ENCODE data around the gene SEC14L1. TPM values are rescaled to one million over a fixed set of nuclear protein-coding genes. Genes with fewer than 3 reads are reported as not detected.

SEC14L1 gene
- total and polyA plus RNA-seq, 2 experiments from 2014 or later: 52.9 to 71.4 TPM

- Histone ChIP-seq H3K4me2 (peak overlapping the region; percentile 71), H3K9me3 (ENCODE audit: low read depth) (no peaks in the 10 kb centered on the region), H2AFZ (no peak overlapping the region), H3K4me1 (ENCODE audit: insufficient read depth) (peaks cover 36% of the 10 kb centered on the region), H4K20me1 (ENCODE audit: insufficient read depth, poor library complexity, severe bottlenecking) (no peaks in the 10 kb centered on the region), H3K9me2 (replicated peaks; ENCODE audit: insufficient read depth) (no peaks in the 10 kb centered on the region), H3K79me2 (peaks cover 46% of the 10 kb centered on the region), H3K27ac (peak overlapping the region; percentile 92), H3K36me3 (replicated peaks; ENCODE audit: insufficient read depth, low read depth) (no peaks in the 10 kb centered on the region), H3K4me3 (peak overlapping the region; percentile 83), H3K27me3 (no peaks in the 10 kb centered on the region)
- 65% methylated on average over 9 of the region's 9 CpGs for WGBS (ENCODE audit: low lambda C conversion rate, missing lambda C conversion rate)
- no peak for TF ChIP-seq CTCF (IDR thresholded peaks at IDR 0.05; ENCODE audit: poor library complexity)
- TF ChIP-seq EZH2 (IDR thresholded peaks at IDR 0.05; ENCODE audit: borderline replicate concordance): no peak
- TF ChIP-seq EZH2phosphoT487 (IDR thresholded peaks at IDR 0.05; ENCODE audit: low read depth, severe bottlenecking, unreplicated experiment): no peak
- no peak for DNase-seq (ENCODE audit: low spot score)
Measured at GRCh38 chr17:77141846-77142449, 1.2 kb downstream of the SEC14L1 start.

GRCh38 chr17:77142689-77143088, 1.9 kb downstream of the SEC14L1 start:
- H3K27ac ChIP-seq: no peak overlapping the region
- DNase-seq (ENCODE audit: low spot score): no peak
- peak overlapping the region; percentile 71 for H3K4me2 ChIP-seq
- TF ChIP-seq EZH2 (IDR thresholded peaks at IDR 0.05; ENCODE audit: borderline replicate concordance) (no peak), EZH2phosphoT487 (IDR thresholded peaks at IDR 0.05; ENCODE audit: low read depth, severe bottlenecking, unreplicated experiment) (no peak), CTCF (IDR thresholded peaks at IDR 0.05; ENCODE audit: poor library complexity) (no peak)
- no peak overlapping the region for H3K4me3 ChIP-seq
- no peaks in the 10 kb centered on the region for H3K9me3 ChIP-seq (ENCODE audit: low read depth)
- peaks cover 41% of the 10 kb centered on the region for H3K4me1 ChIP-seq (ENCODE audit: insufficient read depth)
- H3K9me2 ChIP-seq (replicated peaks; ENCODE audit: insufficient read depth): no peaks in the 10 kb centered on the region
- H3K36me3 ChIP-seq (replicated peaks; ENCODE audit: insufficient read depth, low read depth): no peaks in the 10 kb centered on the region
- 89% methylated on average over 8 of the region's 8 CpGs for WGBS (ENCODE audit: low lambda C conversion rate, missing lambda C conversion rate)
- no peaks in the 10 kb centered on the region for H3K27me3 ChIP-seq
- H2AFZ ChIP-seq: no peak overlapping the region
- H4K20me1 ChIP-seq (ENCODE audit: insufficient read depth, poor library complexity, severe bottlenecking): no peaks in the 10 kb centered on the region
- peaks cover 47% of the 10 kb centered on the region for H3K79me2 ChIP-seq

GRCh38 chr17:77143306-77143705, 2.5 kb downstream of the SEC14L1 start:
- Histone ChIP-seq H3K27ac (no peak overlapping the region), H3K27me3 (no peaks in the 10 kb centered on the region), H3K9me2 (replicated peaks; ENCODE audit: insufficient read depth) (no peaks in the 10 kb centered on the region), H3K4me1 (ENCODE audit: insufficient read depth) (peaks cover 48% of the 10 kb centered on the region), H3K4me3 (no peak overlapping the region), H3K36me3 (replicated peaks; ENCODE audit: insufficient read depth, low read depth) (no peaks in the 10 kb centered on the region), H4K20me1 (ENCODE audit: insufficient read depth, poor library complexity, severe bottlenecking) (no peaks in the 10 kb centered on the region), H3K4me2 (peak overlapping the region; percentile 71), H2AFZ (no peak overlapping the region), H3K9me3 (ENCODE audit: low read depth) (no peaks in the 10 kb centered on the region), H3K79me2 (peaks cover 51% of the 10 kb centered on the region)
- no peak for DNase-seq (ENCODE audit: low spot score)
- TF ChIP-seq CTCF (IDR thresholded peaks at IDR 0.05; ENCODE audit: poor library complexity) (no peak), EZH2phosphoT487 (IDR thresholded peaks at IDR 0.05; ENCODE audit: low read depth, severe bottlenecking, unreplicated experiment) (no peak), EZH2 (IDR thresholded peaks at IDR 0.05; ENCODE audit: borderline replicate concordance) (no peak)
- WGBS (ENCODE audit: low lambda C conversion rate, missing lambda C conversion rate): 85% methylated on average over 1 of the region's 1 CpG

All from hepatocyte (in vitro differentiated cells).